Measurements from ENCODE around the gene ACAD11. TPM values are rescaled to one million over a fixed set of nuclear protein-coding genes. Genes with fewer than 3 reads are reported as not detected.
A peak's percentile ranks its signal among the peaks of the same experiment; 100 is the strongest.
"Not testable (repeated sequence)": the region's sequence is repeated elsewhere in the genome, so short reads cannot be mapped to it uniquely, and the experiment has no call there.

The ACAD11 gene
- polyA plus RNA-seq, 2 donors = 8.4 to 10.6 TPM

DNA sequence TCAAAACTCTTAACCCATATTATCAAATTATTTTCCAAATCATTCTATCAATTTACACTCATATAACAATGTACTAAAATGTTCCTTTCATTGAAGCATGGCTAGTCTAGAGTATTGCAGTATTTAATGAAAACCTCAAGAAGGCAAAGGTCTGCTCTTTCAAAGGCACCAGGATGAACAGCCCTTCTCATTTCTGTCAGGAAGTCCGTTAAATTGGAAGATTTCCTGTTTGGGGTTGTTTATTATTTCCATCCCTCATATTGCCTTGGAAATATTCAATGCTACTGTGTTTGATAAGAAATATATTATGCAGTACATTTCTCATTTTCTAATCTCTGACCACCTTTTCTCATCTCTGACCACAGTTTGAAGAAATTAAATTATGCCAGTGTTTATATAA lies 37.5 kb downstream of the ACAD11 start:
- WGBS, 2 donors = 66 to 73% methylated on average over 1 of the region's 1 CpG
- H3K4me1 ChIP-seq (ENCODE audit: control insufficient read depth in 2 of 2, insufficient read depth in 2 of 2, low read length in 1 of 2) = no peaks in the 10 kb centered on the region
- H3K27me3 ChIP-seq (ENCODE audit: control insufficient read depth in 1 of 2, insufficient read depth in 2 of 2, low read length in 2 of 2) = no peaks in the 10 kb centered on the region
- H3K9me3 ChIP-seq (ENCODE audit: control insufficient read depth in 2 of 2, insufficient read depth in 1 of 2, low read depth in 1 of 2, low read length in 1 of 2) = peaks cover 0 to 2% of the 10 kb centered on the region in 2 donors
- no peak overlapping the region for H3K4me3 ChIP-seq (ENCODE audit: low read depth in 1 of 2, low read length in 2 of 2)
- peaks cover 0 to 3% of the 10 kb centered on the region in 2 donors for H3K36me3 ChIP-seq (ENCODE audit: control insufficient read depth in 2 of 2, insufficient read depth in 2 of 2, low read length in 1 of 2)
- H3K27ac ChIP-seq (ENCODE audit: low read depth in 2 of 2, low read length in 1 of 2) = no peak overlapping the region

DNA sequence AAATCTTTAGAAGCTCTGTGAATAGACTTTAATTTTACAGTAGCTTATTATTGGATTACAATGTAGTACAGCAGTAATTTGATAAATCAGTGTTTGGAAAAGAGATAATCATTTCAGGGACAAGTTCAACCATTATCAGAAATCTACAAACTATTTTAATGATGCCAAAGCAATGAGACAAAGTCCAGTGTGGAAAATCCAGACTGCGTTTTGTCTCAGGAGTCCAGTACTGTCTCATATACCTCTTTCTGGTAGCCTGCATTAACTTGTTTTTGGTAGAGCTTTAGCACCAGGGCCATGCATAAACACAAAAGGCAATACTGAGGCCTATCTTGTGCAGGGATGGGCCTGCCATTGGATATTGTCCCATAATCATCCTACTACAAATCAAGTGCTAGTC lies 42.8 kb downstream of the ACAD11 start:
- no peaks in the 10 kb centered on the region for H3K9me3 ChIP-seq (ENCODE audit: control insufficient read depth in 2 of 2, insufficient read depth in 1 of 2, low read depth in 1 of 2, low read length in 1 of 2)
- 81 to 98% methylated on average over 1 of the region's 1 CpG for WGBS, 2 donors

GRCh38 chr3:132615881-132616280 lies 43.7 kb downstream of the ACAD11 start:
- Histone ChIP-seq H3K36me3 (ENCODE audit: control insufficient read depth in 2 of 2, insufficient read depth in 2 of 2, low read length in 1 of 2) (no peaks in the 10 kb centered on the region), H3K4me1 (ENCODE audit: control insufficient read depth in 2 of 2, insufficient read depth in 2 of 2, low read length in 1 of 2) (no peaks in the 10 kb centered on the region), H3K27ac (ENCODE audit: low read depth in 2 of 2, low read length in 1 of 2) (no peak overlapping the region), H3K4me3 (ENCODE audit: low read depth in 1 of 2, low read length in 2 of 2) (no peak overlapping the region), H3K9me3 (ENCODE audit: control insufficient read depth in 2 of 2, insufficient read depth in 1 of 2, low read depth in 1 of 2, low read length in 1 of 2) (no peaks in the 10 kb centered on the region), H3K27me3 (ENCODE audit: control insufficient read depth in 1 of 2, insufficient read depth in 2 of 2, low read length in 2 of 2) (no peaks in the 10 kb centered on the region)
- WGBS, 2 donors = 39 to 49% methylated on average over 3 of the region's 3 CpGs

More for the DNA sequence above, 42.8 kb downstream of the ACAD11 start:
- Histone ChIP-seq H3K36me3 (ENCODE audit: control insufficient read depth in 2 of 2, insufficient read depth in 2 of 2, low read length in 1 of 2) (no peaks in the 10 kb centered on the region), H3K4me1 (ENCODE audit: control insufficient read depth in 2 of 2, insufficient read depth in 2 of 2, low read length in 1 of 2) (no peaks in the 10 kb centered on the region), H3K27ac (ENCODE audit: low read depth in 2 of 2, low read length in 1 of 2) (no peak overlapping the region), H3K4me3 (ENCODE audit: low read depth in 1 of 2, low read length in 2 of 2) (no peak overlapping the region), H3K27me3 (ENCODE audit: control insufficient read depth in 1 of 2, insufficient read depth in 2 of 2, low read length in 2 of 2) (no peaks in the 10 kb centered on the region)

GRCh38 chr3:132615301-132615700 lies 44.3 kb downstream of the ACAD11 start:
- not testable (repeated sequence) for H3K27ac ChIP-seq (ENCODE audit: low read depth in 2 of 2, low read length in 1 of 2); H3K27me3 ChIP-seq (ENCODE audit: control insufficient read depth in 1 of 2, insufficient read depth in 2 of 2, low read length in 2 of 2)
- 98 to 100% methylated on average over 3 of the region's 3 CpGs for WGBS, 2 donors

GRCh38 chr3:132606620-132607019 lies 53.0 kb downstream of the ACAD11 start:
- 84 to 89% methylated on average over 8 of the region's 8 CpGs for WGBS, 2 donors
- H3K36me3 ChIP-seq (ENCODE audit: control insufficient read depth in 2 of 2, insufficient read depth in 2 of 2, low read length in 1 of 2); H3K4me1 ChIP-seq (ENCODE audit: control insufficient read depth in 2 of 2, insufficient read depth in 2 of 2, low read length in 1 of 2); H3K9me3 ChIP-seq (ENCODE audit: control insufficient read depth in 2 of 2, insufficient read depth in 1 of 2, low read depth in 1 of 2, low read length in 1 of 2); H3K27me3 ChIP-seq (ENCODE audit: control insufficient read depth in 1 of 2, insufficient read depth in 2 of 2, low read length in 2 of 2); H3K4me3 ChIP-seq (ENCODE audit: low read depth in 1 of 2, low read length in 2 of 2): not testable (repeated sequence)
- peak overlapping the region in 1 of 2 donors; percentile 4 for H3K27ac ChIP-seq (ENCODE audit: low read depth in 2 of 2, low read length in 1 of 2)

More at GRCh38 chr3:132615301-132615700, 44.3 kb downstream of the ACAD11 start:
- not testable (repeated sequence) for H3K9me3 ChIP-seq (ENCODE audit: control insufficient read depth in 2 of 2, insufficient read depth in 1 of 2, low read depth in 1 of 2, low read length in 1 of 2); H3K36me3 ChIP-seq (ENCODE audit: control insufficient read depth in 2 of 2, insufficient read depth in 2 of 2, low read length in 1 of 2); H3K4me3 ChIP-seq (ENCODE audit: low read depth in 1 of 2, low read length in 2 of 2); H3K4me1 ChIP-seq (ENCODE audit: control insufficient read depth in 2 of 2, insufficient read depth in 2 of 2, low read length in 1 of 2)

- WGBS, 2 donors = 71 to 79% methylated on average over 1 of the region's 1 CpG
- Histone ChIP-seq H3K4me3 (ENCODE audit: low read depth in 1 of 2, low read length in 2 of 2) (no peak overlapping the region), H3K27me3 (ENCODE audit: control insufficient read depth in 1 of 2, insufficient read depth in 2 of 2, low read length in 2 of 2) (no peaks in the 10 kb centered on the region), H3K9me3 (ENCODE audit: control insufficient read depth in 2 of 2, insufficient read depth in 1 of 2, low read depth in 1 of 2, low read length in 1 of 2) (no peaks in the 10 kb centered on the region), H3K4me1 (ENCODE audit: control insufficient read depth in 2 of 2, insufficient read depth in 2 of 2, low read length in 1 of 2) (peaks cover 2 to 4% of the 10 kb centered on the region in 2 donors), H3K27ac (ENCODE audit: low read depth in 2 of 2, low read length in 1 of 2) (no peak overlapping the region), H3K36me3 (ENCODE audit: control insufficient read depth in 2 of 2, insufficient read depth in 2 of 2, low read length in 1 of 2) (peaks cover 0 to 3% of the 10 kb centered on the region in 2 donors)
Measured at GRCh38 chr3:132606085-132606484, 53.5 kb downstream of the ACAD11 start.

DNA sequence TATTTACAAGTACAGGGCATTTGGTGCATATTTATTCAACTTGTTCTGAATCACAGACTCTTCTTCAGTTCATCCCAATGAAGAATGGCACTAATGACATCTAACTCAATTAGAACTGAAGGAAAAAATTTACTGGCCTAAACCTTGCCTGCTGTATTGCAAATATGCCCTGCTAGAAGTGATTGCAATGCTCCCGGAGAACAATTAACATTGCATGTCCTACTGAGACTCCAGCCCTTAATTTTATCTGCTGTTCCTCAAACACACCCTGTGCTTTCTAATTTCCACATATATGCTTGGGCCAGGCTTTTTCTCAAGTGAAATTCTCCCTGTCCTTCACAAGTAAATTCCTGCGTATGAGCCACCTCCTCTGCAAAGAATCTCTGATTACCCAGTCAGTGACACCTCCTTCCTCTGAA lies 54.2 kb downstream of the ACAD11 start:
- Histone ChIP-seq H3K27ac (ENCODE audit: low read depth in 2 of 2, low read length in 1 of 2) (no peak overlapping the region), H3K27me3 (ENCODE audit: control insufficient read depth in 1 of 2, insufficient read depth in 2 of 2, low read length in 2 of 2) (no peaks in the 10 kb centered on the region), H3K4me3 (ENCODE audit: low read depth in 1 of 2, low read length in 2 of 2) (no peak overlapping the region), H3K9me3 (ENCODE audit: control insufficient read depth in 2 of 2, insufficient read depth in 1 of 2, low read depth in 1 of 2, low read length in 1 of 2) (no peaks in the 10 kb centered on the region), H3K36me3 (ENCODE audit: control insufficient read depth in 2 of 2, insufficient read depth in 2 of 2, low read length in 1 of 2) (peaks cover 0 to 3% of the 10 kb centered on the region in 2 donors), H3K4me1 (ENCODE audit: control insufficient read depth in 2 of 2, insufficient read depth in 2 of 2, low read length in 1 of 2) (peaks cover 2 to 4% of the 10 kb centered on the region in 2 donors)
- WGBS, 2 donors = 86 to 94% methylated on average over 2 of the region's 2 CpGs

- H3K4me3 ChIP-seq (ENCODE audit: low read depth in 1 of 2, low read length in 2 of 2); H3K9me3 ChIP-seq (ENCODE audit: control insufficient read depth in 2 of 2, insufficient read depth in 1 of 2, low read depth in 1 of 2, low read length in 1 of 2); H3K4me1 ChIP-seq (ENCODE audit: control insufficient read depth in 2 of 2, insufficient read depth in 2 of 2, low read length in 1 of 2); H3K27ac ChIP-seq (ENCODE audit: low read depth in 2 of 2, low read length in 1 of 2); H3K36me3 ChIP-seq (ENCODE audit: control insufficient read depth in 2 of 2, insufficient read depth in 2 of 2, low read length in 1 of 2); H3K27me3 ChIP-seq (ENCODE audit: control insufficient read depth in 1 of 2, insufficient read depth in 2 of 2, low read length in 2 of 2): not testable (repeated sequence)
- WGBS, 2 donors = no CpG with 5 or more reads among the region's 1 CpG
Measured at GRCh38 chr3:132600614-132601013, 59.0 kb downstream of the ACAD11 start.

GRCh38 chr3:132598181-132598580 lies 61.4 kb downstream of the ACAD11 start:
- Histone ChIP-seq H3K36me3 (ENCODE audit: control insufficient read depth in 2 of 2, insufficient read depth in 2 of 2, low read length in 1 of 2) (no peaks in the 10 kb centered on the region), H3K27me3 (ENCODE audit: control insufficient read depth in 1 of 2, insufficient read depth in 2 of 2, low read length in 2 of 2) (no peaks in the 10 kb centered on the region), H3K4me3 (ENCODE audit: low read depth in 1 of 2, low read length in 2 of 2) (no peak overlapping the region), H3K4me1 (ENCODE audit: control insufficient read depth in 2 of 2, insufficient read depth in 2 of 2, low read length in 1 of 2) (no peaks in the 10 kb centered on the region), H3K27ac (ENCODE audit: low read depth in 2 of 2, low read length in 1 of 2) (no peak overlapping the region), H3K9me3 (ENCODE audit: control insufficient read depth in 2 of 2, insufficient read depth in 1 of 2, low read depth in 1 of 2, low read length in 1 of 2) (no peaks in the 10 kb centered on the region)
- WGBS, 2 donors = 67 to 74% methylated on average over 3 of the region's 3 CpGs

GRCh38 chr3:132597660-132598059 lies 61.9 kb downstream of the ACAD11 start:
- Histone ChIP-seq H3K27ac (ENCODE audit: low read depth in 2 of 2, low read length in 1 of 2) (no peak overlapping the region), H3K27me3 (ENCODE audit: control insufficient read depth in 1 of 2, insufficient read depth in 2 of 2, low read length in 2 of 2) (no peaks in the 10 kb centered on the region), H3K4me3 (ENCODE audit: low read depth in 1 of 2, low read length in 2 of 2) (no peak overlapping the region), H3K9me3 (ENCODE audit: control insufficient read depth in 2 of 2, insufficient read depth in 1 of 2, low read depth in 1 of 2, low read length in 1 of 2) (no peaks in the 10 kb centered on the region), H3K36me3 (ENCODE audit: control insufficient read depth in 2 of 2, insufficient read depth in 2 of 2, low read length in 1 of 2) (no peaks in the 10 kb centered on the region), H3K4me1 (ENCODE audit: control insufficient read depth in 2 of 2, insufficient read depth in 2 of 2, low read length in 1 of 2) (no peaks in the 10 kb centered on the region)
- 64 to 86% methylated on average over 2 of the region's 2 CpGs for WGBS, 2 donors

Measured in esophagus (tissue), 2 donors.